Fibroblast of skin of abdomen (primary cell): ENCODE data around the gene NEDD9.

Experiments used
- DNase-seq: peaks from one replicate; pipeline ENCODE4 v3.0.0-alpha.2; 2013

The NEDD9 gene

DNA sequence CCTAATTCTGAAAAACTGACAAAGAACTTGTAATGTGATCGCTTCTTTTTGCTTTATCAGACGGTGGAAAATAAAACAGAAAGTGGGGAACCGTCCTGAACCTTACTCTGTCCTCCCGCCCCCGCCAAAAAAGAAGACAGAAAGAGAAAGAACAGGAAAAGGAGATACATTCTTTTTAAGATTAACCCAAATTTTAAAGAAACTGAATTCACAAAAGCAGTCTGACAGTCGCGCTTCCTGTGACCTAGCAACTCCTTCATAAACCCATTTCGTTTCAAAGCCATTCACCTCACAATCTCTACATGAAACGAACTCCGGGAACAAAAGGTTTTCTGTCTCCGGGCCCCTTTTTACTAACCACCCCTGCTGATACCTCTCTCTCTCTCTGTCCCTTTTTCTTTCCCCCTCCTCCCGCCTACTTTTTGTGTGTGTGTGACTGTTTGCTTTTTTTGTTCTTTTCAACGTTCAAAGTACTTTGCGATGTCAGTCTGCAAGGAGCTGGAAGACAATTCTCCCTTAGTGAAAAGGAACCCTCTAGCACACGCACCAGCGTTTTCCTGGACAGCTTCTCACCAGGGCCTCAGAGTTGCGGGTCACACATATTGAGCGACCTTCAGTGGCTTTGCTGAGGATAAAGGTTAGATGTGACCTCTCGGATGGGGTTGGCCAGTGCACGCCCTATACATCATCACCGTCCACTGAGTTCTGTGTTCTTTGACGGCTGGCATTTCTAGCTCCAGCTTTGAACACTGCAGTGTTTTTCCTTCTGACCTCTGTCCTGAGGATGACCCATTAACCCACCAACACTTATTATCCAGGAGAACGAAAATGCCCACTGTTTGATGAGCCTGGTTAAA lies 530 bp upstream of the NEDD9 start:
- no peak for DNase-seq

DNA sequence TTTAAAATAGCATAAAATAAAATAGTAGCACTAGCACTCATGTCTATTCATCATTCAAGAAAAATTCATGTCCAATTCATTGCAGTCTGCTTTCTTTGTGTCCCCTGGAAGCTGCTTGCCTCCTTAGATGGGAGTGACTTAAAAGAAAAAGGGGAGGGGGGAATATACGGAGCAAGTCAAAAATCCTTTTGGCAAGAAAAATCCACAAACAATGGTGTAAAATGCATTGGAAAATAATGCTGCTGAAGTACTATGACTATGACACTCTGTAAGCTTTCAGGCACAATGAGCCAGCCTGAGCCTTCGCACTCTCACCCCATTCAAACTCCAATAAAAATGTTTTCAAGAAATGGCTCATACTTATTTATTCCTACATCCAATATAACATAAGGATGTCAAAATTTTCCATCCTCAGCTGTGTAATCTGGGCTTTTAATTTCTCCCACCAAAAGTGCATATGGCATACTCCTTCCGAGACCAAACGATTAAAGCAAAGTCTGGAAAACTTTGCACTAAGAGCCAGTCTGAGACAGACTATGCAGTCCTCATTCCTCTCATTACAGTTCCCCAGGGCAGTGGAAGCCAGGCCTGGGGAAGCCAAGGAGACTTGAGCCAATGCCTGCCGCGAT lies 790 bp downstream of the NEDD9 start:
- DNase-seq: peak; percentile 79

DNA sequence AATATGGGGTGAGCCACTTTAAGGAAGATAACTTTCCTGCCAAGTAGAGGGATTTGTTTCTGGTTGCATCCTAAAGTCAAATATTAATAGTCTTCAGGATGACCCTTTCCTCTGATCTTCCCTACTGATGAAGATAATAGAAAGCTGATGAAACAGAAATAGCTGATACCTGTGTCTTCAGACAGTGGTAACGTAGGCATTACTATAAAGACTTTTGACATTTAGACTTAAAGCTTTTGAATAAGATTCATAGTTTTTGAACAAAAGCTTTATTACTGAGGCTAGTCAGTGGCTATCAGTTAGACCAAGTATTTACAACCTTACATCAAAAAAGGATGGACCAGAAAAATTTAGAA lies 1.4 kb downstream of the NEDD9 start:
- DNase-seq: no peak

DNA sequence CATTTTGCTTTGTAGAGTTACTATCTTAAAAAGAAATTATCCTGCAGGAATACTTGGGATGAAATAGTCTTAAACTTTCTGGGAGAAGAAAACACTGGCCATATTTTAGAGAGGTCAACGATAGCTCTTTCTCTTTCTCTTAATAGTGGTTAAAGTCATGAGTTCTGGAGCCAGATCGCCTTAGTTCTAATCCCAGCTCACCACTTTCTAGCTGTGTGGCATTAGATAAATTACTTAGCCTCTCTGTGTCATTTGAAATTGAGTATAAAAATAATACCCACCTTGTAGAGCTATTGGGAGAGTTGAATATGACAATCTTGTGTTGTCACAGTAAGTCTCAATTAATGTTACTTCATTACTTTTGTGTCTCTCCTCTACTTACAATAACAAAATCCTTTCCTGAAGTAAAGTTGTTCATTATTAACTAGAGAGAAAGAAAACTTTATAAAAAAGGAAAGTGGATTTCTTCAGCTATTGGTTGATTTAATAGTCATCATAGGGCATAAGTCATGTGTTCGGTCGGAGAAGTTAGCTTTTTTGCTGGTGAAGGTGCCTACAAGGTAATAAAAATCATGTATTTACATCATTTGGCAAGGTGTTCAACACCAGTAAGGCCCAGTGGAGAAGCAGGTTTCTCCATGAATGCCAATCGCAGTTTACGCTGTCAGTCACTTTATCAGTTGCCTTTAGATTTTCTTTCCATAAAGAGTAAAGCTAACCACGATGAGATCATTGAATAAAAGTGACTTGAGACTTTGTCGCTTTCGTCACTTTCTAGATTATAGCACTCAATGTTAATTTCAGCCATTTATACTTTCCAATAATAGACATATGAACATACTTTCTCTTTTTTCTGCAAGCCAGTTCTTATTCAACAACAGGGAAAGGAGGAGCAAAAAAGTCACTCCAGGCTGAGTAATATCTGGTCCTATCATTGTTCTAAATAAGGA lies 2.0 kb downstream of the NEDD9 start:
- no peak for DNase-seq

DNA sequence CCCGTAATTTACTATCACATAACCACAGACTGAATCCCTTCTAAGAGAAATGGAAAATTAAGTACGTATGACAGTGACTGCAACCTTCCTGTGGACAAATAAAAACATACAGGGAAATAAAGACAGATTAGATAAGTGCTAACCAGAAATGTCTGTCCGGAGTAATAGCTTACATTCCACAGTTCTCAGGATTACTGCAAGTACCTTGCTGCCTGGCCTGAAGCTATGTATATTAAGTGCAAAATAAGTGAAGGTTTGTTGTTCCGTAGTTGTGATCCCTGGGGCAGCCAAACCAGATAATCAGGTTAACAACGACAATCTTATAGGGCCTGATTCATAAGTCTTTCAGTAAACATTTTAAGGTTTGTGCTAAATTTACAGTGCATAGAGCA lies 2.8 kb downstream of the NEDD9 start:
- DNase-seq: no peak

DNA sequence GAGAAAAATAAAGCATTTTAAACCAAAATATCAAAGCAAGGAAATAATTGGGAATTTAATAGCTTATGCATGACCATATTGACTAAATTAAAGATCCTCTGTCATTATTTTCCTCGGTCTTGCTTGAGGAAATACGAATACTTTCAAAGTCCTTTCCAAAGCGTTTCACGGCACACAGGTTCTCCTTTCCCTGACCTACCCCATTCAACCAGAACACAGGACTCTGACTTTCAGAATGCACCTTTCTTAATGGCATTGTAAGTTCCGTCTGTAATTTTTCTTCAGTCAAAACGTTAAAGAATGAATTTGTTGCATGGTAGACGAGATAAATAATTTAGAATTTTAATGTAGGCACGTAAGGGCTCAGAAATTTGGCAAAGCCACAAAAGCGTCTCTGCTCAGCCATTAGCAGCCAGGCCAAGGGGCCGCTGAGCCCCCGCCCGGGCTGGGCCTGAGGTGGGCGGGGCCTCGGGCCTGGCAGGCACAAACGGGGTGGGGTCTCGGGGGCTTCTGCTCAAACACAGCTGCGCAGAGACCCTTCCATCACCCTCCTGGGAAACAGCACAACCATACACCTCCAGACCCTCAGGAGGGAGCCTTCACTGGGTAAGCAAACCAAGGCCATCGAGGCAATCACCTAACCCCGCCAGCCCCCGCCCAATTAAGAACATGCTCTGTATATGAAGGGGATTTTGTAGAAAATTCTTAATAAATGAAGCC lies 3.4 kb downstream of the NEDD9 start:
- no peak for DNase-seq

DNA sequence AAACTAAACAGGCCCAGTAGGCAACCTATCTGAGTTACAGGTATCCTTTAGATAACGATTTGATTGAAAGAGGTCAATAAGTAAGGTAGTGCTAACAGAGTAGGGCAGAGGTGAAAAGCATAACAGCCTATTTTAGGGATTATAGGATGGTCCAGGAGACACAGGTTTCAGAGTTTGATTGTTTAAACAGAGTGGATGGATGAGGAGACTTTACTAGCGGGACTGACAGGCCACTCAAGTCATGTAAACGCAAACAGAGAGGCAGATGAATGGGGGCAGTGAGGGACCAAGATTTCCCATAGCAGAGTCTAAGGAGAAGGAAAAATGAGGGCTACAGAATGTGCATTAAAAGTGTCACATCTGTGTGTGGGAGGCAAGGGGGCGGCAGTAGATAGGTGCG lies 4.8 kb downstream of the NEDD9 start:
- DNase-seq: no peak

DNA sequence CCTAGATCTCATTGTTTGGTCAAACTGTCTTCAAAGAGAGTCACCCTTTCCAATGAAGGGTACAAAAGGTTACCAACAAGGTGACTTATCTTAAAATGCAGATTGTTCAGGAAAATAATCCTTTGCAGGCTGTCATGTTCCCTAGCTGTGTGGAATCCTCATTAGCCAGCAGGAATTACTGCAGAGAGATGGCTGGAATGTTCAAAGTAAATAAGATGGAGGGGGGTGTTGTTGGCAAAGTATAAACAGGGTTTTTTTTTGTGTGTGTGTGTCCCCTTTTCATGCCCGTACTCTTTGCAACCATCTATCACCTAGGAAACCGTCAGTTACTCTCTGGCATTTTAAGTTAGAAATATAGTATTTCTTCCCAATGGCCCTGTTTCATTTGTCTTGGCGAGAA lies 6.5 kb downstream of the NEDD9 start:
- DNase-seq: no peak

DNA sequence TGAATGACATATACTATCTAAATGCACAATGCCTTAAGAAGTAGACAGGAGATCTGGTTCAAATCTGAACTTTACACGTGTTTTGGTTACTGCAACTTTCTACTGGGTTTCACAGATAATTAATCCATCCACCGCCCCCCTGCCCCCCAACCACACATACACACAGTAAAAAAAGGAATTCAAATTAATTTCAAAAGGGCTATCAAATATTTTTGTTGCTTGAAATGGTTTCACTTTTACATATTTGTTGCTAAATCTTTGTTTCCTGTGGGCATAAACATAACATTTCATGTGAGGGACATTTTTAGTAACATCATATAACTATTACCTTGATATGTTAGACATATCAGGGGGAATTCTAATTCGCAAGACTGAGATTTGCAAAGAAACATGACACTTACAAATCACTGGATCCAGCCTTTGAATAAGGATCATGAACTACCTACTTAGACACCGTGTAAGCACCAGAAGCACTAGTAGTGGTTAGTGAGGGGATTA lies 7.5 kb downstream of the NEDD9 start:
- DNase-seq: no peak

DNA sequence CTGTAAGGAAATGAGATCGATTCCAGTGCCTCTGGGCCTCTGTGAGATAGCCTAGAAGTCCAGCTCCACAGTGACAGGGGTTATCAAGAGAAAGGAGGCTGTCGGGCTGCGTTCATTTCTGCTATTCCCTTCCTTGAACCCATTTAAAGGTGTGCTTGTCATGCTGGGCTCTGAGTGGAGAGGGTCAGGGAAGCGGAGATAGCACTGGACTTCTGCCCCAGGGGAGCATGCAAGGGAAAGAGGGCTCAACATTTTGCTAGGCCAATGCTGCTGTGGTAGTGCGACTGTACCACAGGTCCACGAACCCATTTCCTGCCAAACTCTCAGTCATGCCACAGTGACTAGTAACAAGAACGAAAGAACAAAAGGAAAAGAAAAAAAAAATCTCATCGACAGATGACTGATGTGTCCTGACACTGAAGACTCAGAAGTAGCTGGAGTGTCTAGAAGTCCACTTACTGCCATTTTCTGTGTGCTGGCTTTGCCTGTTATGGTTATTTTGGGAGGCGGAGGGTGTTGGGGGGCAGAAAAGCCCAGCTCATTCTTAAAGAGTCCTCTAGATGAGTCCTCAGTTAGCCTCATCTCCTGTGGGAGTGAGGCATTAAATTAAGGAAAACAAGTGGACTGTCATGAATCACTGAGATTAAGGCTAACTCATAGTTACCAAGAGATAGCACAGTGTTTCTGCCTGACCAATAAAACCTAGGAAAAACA lies 8.1 kb downstream of the NEDD9 start:
- peak; percentile 42 for DNase-seq

DNA sequence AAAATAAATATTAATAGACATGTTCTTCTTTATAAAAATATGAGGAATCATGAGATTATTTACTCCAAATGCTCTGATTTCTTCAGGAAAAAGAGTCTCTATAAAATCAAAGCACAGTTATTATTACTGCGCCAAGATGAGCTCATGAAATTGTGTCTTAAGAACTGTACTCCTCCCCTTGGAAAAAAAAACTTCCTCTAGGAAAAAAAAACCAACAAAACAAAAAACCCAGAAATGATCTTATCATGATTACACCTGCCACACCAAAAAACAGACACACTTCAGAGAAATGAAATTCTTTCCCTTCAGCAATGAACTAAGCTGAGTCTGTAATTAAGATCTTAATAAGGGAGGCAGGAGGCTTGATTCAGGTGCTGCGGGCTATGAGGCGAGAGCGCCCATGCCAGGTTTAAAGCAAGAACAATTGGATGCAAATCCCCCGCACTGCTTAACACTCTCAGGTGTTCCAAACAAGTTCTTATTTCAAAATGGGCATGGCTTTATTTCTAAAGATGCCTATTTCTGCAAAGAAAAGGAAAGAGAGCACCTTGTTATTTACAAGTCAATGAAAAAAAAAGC lies 9.1 kb downstream of the NEDD9 start:
- no peak for DNase-seq

DNA sequence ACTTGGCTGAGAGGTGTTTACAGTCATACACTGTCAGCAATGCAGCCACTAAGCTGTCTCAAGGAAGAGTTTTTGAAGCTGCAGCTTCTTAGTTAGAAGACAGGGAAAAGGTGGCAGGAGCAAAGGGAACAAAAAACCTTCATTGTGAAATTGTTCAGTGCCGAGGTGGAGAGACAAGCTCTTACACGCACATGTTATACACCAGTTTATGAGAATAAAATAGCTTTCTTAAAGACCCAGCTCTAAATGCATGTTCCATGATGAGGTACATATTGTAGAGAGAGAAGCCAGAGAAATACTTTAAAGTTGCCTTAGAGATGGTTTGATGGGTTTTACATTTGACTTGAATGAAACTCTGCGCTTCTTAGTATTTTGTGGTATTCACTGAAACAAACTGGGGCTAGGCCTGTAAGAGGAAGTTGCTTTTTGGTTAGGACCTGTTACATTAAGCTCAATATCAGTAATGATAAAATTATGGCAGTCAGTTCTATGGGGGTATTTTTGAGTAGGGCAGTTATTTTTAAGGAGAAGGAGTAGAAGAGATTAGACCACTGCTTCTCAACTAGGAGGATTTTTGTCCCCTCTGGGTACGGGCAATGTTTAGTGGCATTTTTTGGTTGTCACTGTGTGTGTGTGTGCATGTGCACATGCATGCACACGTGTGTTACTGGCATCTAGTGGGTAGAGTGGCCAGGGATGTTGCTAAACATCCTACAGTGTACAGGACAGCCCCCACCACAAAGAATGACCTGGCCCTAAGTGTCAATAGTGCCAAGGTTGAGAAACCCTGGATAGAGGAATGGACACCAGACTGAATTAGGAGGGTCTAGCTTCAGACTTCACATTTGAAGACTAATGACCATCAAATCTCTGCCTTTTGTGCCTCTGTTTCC lies 9.8 kb downstream of the NEDD9 start:
- DNase-seq: no peak

DNA sequence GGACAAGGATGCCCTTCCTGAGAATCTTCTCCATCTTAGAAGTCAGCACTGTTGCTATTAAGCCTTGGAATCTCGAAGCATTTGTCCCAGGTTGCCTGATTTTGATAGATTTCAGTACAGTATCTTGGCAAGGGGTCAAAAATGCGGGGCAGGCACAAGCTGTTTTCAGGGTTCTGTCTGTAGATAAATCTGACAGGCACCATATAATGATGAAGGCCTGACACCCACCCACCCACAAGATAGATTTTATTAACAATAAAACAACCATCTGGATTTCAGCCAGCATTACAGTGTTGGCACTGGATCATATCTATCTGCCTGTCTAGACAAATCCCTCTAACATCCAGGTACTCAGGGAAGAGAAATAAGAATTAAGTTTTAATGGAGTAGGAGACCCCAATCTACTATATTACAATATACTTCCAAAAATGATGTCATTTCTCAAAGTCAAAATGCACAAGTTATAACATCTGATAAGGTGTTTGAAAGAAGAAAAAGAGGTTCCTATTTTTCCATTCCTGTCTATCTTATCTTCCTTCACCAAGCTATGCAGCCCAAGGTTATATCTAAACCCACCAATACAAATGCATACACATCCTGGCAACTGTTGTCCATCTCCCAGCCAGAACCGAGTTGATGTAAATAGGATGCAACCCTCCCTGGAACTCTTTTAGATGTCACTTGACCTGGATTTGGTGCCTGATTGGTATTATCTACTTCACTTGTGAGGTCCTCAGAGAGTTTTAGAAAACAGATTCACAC lies 10.7 kb downstream of the NEDD9 start:
- no peak for DNase-seq

DNA sequence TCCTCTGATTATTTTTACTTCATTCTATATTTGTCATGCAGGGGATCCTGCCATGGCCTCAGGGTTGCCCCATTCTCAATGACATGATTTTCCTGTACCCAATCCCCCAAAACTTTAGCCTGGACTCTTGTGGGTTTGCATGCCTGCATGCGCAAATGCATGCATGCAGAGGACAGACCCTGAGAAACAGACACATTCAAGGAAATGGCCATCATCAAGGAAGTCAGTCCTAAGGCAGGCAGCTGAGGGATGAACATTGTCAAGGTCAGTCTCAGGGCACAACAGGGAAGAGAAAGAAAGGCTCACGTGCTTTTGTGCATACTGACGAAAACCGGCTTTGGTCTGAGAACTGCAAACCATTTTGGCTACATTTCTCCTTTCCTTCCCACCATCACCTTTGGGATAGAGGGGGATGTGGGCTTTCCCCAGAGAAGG lies 13.1 kb downstream of the NEDD9 start:
- no peak for DNase-seq

DNA sequence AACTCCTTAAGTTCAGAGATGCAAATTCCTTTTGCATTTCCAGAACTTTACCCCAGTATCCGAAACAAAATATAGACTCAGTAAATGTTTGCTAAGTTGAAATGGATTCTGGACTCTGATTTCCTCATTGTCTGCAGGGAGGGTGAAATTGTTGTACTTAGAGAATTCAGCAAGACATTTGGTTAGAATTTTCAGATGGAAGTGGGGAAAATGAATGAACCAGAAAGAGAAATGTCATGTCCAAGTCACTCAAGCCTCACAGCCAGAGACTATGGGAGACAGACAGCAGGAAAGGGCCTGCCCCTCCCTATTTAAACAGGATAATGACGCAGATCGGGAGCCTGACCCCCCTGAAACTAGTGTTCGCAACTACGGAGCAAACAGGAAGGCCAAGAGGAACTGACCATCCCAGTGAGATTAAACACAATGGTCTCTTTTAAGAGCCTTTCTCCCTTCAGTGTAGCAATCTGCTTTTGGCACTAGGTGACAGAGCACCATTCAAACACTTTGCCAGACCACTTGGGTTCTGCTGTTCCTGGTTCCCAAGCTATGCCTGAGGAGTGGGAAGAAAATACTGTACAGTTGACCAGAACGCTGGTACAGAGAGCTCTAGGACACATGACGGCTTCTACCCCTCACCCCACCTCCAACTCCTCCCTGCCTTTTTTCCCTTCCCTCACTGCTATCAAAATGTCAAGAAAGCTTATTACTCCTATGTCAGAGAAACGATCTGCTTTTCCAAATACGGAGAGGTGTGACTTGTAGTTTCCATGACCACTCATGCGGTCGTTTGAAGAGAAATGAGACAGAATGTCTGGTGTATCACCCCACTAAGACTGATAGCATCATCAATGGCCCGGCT lies 13.7 kb downstream of the NEDD9 start:
- DNase-seq: no peak

DNA sequence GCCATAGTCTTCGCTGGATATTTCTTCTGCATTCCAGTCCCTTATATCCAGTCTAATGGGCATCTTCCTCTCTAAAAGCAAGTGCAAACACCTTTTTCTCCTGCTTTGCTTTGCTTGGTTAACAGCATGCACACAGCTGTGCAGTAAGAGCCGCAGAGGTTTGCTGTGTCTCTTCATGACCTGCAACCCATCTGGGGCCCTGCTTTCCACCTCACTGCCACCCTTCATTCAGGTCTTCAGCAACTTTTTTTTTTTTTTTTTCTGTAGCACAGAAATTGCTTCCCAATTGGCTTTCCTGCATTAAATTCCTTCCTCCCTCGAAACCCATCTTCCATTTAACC lies 14.4 kb downstream of the NEDD9 start:
- DNase-seq: no peak

DNA sequence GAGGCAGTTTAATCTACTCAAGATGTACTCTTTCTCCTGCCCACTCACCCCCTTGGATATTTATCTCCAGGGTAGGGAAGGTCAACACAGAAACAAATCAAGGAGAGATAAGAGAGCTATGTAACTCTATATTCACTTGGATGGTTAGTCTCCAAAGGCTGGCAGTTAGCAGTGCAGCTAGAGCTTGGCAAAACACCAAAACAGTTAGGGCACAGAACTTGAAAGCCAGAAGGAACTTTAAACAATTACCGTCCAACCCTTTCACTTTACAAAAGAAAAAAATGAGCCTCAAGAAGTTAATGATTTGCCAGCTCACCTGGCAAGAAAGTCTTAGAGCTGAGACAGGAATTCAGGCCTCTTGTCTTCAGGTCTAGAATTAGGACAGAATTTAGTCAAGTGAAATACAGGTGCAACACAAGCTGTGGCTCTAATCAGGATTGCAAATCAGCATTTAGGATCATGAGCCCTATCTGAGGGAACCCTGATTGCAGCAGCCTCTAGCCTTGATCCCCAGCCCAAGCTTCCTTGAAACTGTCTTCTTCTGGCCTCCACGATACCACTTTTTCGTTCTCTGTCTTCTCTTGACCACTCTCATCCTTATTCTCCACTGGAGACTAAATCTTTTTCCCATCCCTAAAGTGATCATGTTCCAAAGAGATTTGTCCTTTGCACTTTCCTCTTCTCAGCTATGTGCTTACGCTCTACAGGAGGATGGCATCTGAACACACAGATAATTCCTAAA lies 14.9 kb downstream of the NEDD9 start:
- DNase-seq: no peak

DNA sequence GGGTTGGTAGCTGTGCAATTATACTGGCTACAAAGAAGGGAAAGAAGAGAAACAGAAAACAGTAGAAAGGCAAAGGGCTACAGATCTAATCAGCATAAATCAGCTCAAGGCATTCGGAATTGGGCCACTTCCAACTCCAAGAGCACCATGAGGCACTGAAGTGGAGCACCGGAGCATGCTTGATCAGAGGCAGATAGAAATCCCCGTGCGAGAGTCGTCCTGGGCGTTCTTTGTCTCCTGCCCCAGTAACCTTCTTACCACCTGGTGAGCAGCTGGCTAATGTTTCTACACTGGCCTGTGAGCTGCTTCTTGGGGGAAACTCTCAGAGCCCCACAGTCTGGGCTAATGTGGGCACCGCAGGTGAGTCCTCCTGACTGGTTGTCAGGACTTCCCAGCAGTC lies 16.7 kb downstream of the NEDD9 start:
- peak; percentile 52 for DNase-seq
